Occipital lobe (tissue), 2 donors: ENCODE data around the gene CHST15. TPM values are rescaled to one million over a fixed set of nuclear protein-coding genes. Genes with fewer than 3 reads are reported as not detected.

Experiments
- DNase-seq: peaks from one replicate; lab custom pipeline; 2025; lab: John Stamatoyannopoulos, UW
- total RNA-seq: library from RNA; depleted of rRNA; stranded (reverse); fragments of >200 nt; gene quantifications from one replicate; pipeline ENCODE4 v1.2.3, GENCODE V29; 2014

The CHST15 gene
- total RNA-seq, 1 donor from 2014 or later: 58.6 TPM

GRCh38 chr10:124066126-124066700, 27.2 kb downstream of the CHST15 start:
- no peak for DNase-seq

DNA sequence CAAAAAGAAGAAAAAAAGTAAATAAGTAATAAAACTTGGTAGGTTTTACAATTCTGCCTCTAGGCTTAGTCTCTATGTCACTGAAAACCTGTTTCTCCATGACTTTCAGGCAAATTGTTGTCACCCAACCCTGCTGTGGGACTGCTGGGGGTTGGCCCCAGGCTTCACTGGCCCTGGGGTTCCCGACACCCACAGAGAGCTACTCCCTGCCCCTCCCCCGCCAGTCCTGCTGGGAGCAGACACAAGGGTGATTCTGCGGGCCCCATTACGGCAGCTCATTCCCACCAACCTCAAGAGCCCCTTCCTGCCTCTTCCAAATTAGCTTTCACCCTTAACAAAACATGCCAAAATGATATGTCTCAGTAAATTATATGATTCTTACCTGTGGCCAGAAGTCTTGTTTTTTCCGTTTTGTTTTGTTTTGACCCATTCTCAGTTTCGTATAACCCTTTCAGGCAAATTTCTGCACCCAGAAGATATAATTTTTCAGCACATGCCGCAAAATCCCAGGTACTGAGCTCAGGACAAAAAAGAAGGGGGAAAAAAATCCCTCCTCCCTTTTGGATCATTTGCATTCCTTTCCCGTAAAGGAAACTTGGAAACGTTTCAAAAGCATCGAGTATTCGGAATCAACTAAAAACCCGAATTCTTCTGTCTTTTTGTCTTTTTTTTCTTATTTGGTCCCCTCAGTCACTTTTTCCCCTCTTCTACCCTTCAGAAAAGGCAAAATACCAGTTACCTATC, 27.8 kb downstream of the CHST15 start:
- no peak for DNase-seq

DNA sequence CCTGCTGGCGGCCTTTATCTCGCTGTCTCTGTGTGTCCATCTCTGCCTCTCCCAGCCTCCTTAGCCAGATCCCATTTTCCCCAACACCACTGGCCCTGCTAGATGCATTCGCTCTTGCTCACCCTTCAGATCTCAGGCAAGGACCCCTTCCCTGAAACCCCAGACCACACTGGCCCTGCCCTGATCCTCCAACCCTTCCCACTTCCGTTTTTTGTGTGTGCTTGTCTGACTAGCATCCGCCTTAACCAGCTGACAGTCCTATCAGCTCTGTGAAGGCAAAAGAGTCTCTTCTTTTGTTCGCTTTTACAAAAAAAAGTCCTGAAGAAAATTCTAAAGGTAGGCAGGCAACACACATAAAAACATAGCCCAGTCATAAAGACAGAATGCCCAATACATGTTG, 28.7 kb downstream of the CHST15 start:
- DNase-seq: no peak

DNA sequence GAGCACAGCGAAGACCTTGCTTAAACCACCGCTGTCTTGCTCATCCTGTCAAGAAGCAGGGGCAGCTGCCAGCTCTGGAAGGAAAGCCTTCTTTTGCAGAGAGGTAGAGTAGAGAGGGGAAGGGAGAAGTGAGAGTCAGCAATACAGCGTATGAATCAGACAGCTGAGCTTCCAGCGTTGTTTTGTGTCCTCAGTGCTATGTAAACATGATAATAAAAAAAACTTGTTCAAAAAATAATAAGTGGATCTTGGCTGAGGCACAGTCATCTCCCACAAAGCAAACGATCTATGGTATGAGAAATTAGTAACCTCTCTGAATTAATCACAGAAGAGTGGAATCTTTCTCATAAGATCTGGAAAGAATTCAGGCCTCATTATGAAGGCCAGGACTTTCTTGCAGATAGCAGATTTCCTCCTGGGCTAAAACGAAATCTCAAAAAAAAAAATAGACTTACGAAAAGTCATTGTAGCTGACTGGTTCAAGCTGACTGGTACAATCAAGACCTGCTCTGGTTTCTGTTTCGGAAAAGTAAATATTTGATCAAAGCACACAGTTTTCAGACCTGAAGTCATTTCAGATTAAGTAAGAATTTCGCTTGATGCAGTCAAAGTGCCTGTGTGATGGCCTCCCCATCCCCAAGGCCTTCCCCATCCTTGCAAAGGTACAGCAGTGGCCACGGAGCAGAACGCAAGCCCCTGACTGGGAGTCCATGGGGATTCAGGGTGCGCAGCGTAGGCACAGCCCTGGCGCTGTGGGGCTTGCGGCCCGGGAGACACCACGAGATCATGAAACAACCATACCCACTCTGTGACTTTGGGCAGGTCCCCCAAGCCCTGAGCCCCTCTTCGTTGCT, 29.4 kb downstream of the CHST15 start:
- no peak for DNase-seq

DNA sequence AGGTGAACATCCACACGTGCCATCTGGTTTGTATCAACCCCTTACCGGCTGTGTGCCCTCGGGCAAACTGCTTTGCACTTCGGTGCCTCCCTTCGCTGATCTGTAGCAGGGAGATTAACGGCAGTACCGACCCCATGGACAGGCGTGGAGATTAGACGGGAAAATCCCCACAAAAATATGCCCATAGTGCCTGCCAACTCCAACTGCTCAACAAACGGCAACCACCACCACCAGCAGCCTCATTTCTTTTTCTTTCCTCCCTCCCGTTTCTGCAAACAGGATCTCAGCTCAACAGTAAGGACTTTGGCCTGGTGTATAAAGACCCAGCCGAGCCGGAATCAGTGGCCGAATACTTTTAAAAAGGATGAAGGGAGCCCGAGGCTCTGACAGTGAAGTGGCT, 31.0 kb downstream of the CHST15 start:
- no peak for DNase-seq

- no peak for DNase-seq
Observed at GRCh38 chr10:124061030-124061429, 32.4 kb downstream of the CHST15 start.

DNA sequence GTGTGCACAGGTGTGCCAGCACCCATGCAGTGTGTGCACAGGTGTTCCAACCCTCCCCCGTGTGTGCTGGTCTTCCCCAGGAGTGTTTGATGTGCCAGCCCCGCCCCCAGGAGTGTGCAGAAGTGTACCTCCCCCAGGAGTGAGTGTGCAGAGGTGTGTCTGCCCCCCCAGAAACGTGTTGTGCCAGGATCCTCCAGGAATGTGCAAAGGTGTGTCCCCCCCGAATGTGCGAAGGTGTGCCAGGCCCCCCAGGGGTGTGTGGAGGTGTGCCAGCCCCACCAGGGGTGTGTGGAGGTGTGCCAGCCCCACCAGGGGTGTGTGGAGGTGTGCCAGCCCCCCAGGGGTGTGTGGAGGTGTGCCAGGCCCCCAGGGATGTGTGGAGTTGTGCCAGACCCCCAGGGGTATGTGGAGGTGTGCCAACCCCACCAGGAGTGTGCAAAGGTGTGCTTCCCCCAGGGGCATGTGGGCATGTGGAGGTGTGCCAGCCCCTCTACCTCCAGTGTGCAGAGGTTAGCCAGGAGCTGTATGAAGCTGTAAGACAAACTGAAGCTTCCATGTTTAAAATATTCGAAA, 33.2 kb downstream of the CHST15 start:
- DNase-seq: no peak

GRCh38 chr10:124059551-124059950, 33.8 kb downstream of the CHST15 start:
- DNase-seq: no peak

- no peak for DNase-seq
Observed at GRCh38 chr10:124058346-124059003, 34.9 kb downstream of the CHST15 start.

GRCh38 chr10:124057601-124058000, 35.8 kb downstream of the CHST15 start:
- no peak for DNase-seq

DNA sequence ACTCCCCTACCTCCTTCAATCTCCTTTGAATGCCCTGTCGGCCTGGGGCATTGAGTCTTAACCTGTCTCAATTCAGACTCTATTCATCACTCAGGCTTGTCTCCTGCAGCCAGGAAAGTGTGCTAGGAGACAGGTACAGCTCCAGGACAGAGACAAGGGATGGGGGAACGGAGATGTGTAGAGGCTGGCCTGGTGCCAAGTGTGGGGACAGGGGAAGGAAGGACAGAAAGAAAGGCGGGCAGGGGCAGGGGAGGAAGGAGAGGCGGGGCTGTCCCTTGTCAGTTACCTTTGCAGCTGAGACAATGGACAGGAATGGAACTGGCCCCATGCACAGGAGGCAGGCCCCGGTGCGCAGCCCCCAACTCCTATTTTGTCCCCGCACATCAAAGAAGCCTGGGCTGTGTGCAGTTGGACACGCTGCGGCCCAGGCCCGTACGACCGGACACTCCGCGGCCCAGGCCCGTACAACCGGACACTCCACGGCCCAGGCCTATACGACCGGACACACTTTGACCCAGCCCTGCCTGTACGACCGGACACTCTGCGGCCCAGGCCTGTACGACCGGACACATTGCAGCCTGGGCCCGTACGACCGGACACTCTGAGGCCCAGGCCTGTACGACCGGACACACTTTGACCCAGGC, 36.9 kb downstream of the CHST15 start:
- no peak for DNase-seq

- no peak for DNase-seq
Observed at GRCh38 chr10:124053971-124054370, 39.4 kb downstream of the CHST15 start.

DNA sequence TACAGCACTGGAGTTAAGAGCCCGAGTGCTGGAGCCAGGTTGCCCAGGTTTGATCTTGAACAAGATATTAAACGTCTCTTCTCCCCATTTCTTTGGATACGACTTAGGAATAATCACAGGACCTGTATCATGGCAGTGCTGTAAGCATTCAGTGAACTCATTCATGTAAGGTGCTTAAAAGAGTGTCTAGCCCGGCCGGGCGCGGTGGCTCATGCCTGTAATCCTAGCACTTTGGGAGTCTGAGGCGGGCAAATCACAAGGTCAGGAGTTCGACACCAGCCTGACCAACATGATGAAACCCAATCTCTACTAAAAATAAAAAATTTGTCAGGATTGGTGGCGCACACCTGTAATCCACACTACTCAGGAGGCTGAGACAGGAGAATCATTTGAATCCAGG, 40.8 kb downstream of the CHST15 start:
- no peak for DNase-seq

GRCh38 chr10:124050021-124051015, 43.1 kb downstream of the CHST15 start:
- no peak for DNase-seq

GRCh38 chr10:124049484-124049883, 43.9 kb downstream of the CHST15 start:
- no peak for DNase-seq

DNA sequence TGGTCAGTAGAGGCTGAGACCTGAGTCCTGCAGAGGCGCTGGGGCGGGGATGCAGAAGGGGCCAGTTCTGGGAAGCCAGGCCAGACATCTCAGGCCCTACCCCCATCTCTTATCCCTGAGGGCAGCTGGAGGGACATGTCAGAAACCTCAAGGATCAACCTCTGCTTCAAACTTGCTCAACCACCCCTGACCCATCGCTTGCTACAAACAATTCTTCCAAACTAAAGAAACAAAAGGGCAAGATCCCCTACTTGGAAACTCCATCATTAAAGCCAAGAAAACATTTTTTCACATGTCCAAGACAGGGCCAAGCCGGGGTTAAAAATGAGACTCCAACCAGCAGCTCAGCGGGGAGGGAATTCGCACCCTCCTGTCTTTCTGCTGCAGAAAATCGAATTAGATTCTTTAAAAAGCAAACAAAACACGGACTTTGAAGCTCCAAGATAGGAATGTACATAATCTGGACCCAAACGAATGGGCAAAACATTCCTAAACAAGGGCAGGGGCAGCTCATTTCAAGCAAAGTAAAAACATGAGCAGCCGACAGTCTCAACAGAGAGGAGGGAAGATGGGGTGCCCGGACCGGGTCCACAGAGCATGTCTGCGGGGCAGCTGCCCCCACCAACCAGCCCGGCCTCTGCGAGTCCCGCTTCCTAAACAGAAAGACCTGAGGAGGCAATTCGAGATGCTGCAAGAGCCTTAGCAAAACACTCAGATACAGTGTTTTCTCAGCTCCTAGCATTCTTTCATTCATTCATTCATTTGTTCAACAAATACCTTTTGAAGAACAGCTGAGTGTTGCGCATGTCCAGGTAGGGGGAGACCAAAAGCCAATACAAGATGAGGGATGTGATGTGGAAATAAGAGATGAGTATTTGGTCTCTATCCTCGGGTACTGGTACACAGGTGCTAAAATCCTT, 44.8 kb downstream of the CHST15 start:
- no peak for DNase-seq

- no peak for DNase-seq
Observed at GRCh38 chr10:124047427-124048152, 45.8 kb downstream of the CHST15 start.

- no peak for DNase-seq
Observed at GRCh38 chr10:124045801-124046355, 47.5 kb downstream of the CHST15 start.
